GM18502 (cell line): ENCODE measurements around the gene EOLA2.
"Not testable (repeated sequence)": the region's sequence is repeated elsewhere in the genome, so short reads cannot be mapped to it uniquely, and the experiment has no call there.

ENCODE experiments used
- ATAC-seq: cut with Tn5 transposase; IDR thresholded peaks from one replicate; pipeline ENCODE4 v1.9.1; 2021; ENCODE audit warnings: mild to moderate bottlenecking; ENCODE audit not compliant: unreplicated experiment, poor library complexity

Gene EOLA2

GRCh38 chrX:149937328-149937727, 963 bp downstream of the EOLA2 start:
- not testable (repeated sequence) for ATAC-seq

GRCh38 chrX:149933547-149933946, 4.7 kb downstream of the EOLA2 start:
- not testable (repeated sequence) for ATAC-seq

GRCh38 chrX:149932970-149933369, 5.3 kb downstream of the EOLA2 start:
- not testable (repeated sequence) for ATAC-seq

DNA sequence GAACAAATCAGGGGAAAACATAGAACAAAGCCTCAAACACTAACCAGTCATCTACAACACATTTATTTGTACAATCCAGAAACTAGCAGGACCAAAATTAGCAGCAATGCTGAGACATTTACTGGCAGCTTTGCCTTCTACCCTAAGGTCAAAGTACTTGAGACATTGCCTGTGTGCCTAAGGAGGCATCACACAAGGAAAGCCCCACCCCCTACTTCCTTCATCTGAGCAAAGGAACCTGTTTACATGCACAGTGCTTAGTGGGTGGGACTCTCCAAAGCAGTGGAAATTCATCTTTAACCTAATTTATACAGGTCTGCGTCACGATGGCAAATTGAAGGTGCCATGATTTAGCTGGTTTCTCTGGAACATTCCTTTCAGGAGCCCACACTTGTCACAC, 6.1 kb downstream of the EOLA2 start:
- ATAC-seq: not testable (repeated sequence)

- ATAC-seq: not testable (repeated sequence)
These were observed 6.9 kb downstream of the EOLA2 start for GRCh38 chrX:149931355-149931754.

- ATAC-seq: not testable (repeated sequence)
These were observed 8.9 kb downstream of the EOLA2 start, which contains the start of gene HSFX4 for GRCh38 chrX:149929400-149929799. Gene HSFX4 (plus strand): TSS chrX:149929573. CDS start chrX:149929645, 72 bp downstream.

DNA sequence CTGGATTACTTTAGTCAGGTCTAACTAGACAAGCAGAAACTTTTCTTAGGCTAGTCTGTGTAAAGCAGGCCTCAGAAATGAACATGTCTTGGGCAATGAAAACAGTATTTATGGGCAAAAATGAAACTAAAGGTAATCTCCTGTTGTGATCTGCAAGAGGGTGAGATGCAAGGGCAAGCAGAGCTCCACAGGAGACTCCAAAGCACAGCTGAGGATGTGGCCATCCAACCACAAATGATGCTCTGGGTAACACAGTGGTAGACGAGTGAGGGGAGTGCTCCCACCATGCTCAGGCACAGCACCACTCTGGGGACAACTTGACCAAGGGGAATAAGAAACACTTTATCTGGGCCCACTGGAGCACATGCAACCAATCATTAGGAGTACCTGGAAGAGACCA, 9.7 kb downstream of the EOLA2 start:
- ATAC-seq: not testable (repeated sequence)

DNA sequence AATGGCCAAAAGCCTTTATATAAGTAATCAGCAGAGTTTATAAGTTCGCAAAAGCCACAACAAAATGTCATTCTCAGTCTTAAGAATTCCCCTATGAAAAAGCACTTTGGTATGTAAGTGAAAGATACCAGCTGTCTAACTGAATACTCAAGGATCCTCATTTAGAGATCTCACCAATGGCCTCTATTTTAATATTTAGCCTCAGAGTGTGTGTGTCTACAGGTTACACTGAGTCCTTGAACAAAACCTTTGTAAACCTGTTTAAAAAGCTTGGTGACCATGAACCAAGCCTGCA, 10.4 kb downstream of the EOLA2 start:
- peak; percentile 45 for ATAC-seq

DNA sequence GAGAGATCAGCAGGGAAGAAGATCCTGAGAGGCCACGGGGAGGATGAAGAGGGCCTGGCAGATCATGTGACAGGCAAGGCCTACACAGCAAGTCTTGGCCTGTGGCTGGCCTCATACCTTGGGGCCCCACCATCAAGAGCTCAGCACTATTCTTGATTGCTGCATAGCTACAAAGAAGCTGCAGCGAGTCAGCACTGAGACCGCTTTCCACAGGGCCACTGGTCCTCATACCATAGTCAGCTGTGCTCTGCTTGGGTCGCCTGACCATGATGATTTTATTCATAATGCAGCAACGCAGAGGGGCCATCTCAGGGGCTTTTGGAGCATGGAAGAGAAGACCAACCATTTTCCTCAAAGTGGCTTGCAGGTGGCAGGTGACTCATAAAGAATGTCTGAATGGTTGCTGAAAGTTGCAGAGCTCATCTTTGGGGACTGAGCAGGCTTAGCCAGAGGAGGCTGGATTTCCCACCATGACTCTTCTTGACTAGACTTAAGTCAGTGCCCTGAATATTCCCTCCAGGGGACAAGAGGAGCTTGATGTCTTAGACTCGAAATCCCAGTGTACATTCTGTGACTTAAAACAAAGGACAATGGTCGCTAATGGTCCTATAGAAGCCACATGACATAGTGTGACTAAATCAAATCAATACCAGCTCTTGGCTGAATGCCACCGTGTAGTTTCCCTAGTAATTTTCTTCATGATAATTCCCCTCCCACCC, 10.9 kb downstream of the EOLA2 start:
- ATAC-seq: peak; percentile 56

DNA sequence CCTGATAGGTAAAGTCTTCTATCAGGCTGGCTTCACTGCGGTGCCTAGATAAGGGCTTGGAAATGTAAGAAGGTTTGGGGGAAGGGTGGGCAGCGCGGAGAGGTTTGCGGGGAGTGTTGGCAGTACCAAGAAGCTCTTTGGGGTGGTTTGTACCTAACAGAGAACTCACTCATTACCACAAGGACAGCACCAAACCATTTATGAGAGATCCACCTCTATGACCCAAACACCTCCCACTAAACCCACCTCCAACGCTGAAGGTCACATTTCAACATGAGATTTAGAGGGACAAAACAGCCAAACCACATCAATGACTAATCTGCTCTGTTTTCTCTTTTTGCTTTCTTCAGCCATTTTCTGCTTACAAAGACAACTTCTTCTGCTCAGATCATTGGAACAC, 13.9 kb downstream of the EOLA2 start:
- not testable (repeated sequence) for ATAC-seq

DNA sequence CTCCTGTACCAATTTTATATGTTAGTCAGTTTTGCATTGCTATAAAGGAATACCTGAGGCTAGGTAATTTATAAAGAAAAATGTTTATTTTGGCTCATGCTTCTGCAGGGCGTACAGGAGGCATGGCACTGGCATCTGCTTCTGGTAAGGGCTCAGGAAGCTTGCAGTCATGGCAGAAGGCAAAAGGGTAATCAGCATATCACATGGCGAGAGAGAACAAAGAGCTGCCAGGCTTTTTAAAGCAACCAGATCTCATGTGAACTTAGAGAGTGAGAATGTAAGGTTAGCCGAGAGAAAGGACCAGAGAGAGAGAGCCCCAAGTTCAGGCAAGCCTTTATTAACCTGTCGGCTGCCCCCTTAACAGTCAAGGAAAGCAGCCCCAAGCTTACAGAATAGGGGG, 14.5 kb downstream of the EOLA2 start:
- ATAC-seq: not testable (repeated sequence)

DNA sequence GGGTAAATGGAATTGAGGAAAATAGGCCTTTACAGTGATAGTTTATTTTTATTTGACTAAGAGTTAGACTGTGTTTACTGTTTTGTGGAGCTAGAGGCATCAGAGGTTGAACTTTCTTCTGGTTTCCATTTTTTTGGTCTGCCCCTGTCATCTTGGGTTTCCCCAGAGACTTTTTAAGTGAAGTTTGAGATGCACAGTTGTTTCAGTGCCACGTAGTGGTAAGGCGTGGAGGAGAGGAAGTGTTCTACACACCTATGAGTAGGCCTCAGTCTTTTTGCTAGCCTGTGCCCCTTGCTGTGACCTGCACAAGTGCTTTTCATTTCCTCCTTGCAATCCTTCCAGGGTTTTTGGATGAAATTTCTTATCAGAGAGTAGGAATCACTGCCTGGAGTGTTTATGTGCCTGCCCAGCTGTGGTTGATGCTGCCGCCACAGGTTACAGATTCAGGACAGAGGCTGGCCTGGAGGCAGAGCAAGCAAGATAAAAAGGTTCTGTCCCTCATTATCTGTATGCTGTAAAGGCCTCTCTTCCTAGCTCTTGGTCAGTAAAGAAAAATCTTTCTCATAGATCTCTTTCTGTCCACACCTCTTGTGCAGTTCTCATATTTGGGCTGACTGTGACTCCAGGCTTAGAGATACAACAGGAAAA, 21.4 kb downstream of the EOLA2 start:
- ATAC-seq: peak; percentile 83

DNA sequence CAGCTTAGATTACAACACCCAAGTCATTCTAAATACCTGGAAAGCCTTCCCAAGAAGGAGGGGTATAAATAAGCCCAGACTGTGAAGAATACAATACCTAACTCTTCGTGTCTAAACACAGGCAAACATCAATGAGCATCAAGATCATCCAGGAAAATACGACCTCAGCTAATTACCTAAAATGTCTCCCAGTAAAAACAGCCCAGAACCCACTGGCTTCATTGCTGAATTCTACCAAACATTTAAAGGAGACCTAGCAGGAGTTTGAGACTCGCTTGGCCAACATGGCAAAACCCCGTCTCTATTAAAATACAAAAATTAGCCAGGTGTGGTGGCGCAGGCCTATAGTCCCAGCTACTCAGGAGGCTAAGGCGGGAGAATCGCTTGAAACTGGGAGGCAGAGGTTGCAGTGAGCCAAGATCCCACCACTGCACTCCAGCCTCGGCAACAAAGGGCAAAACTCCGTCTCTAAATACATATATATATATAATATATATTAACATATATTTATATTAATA, 28.1 kb downstream of the EOLA2 start:
- ATAC-seq: no peak

- ATAC-seq: no peak
These were observed 28.7 kb downstream of the EOLA2 start for GRCh38 chrX:149909324-149910177.

- no peak for ATAC-seq
These were observed 29.6 kb downstream of the EOLA2 start for GRCh38 chrX:149908727-149909126.

DNA sequence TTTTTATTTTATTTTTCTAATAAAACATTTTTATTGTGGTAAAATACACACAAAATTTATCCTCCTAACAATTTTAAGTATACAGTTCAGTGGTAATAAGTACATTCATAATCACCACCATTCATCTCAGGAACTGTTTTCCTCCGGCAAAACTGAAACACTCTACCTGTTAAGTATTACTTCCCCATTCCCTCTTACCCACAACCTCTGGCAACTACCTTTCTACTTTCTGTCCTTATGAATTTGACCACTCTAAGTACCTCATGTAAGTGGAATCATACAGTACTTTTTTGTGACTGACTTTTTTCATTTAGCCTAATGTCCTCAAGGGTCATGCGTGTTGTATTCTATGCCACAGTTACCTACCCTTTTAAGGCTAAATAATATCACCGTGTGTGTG, 30.0 kb downstream of the EOLA2 start:
- peak; percentile 60 for ATAC-seq

- ATAC-seq: peak; percentile 71
These were observed 34.2 kb downstream of the EOLA2 start for GRCh38 chrX:149903889-149904748.

GRCh38 chrX:149898554-149898953, 39.7 kb downstream of the EOLA2 start:
- ATAC-seq: no peak

GRCh38 chrX:149890828-149891227, 47.5 kb downstream of the EOLA2 start:
- ATAC-seq: not testable (repeated sequence)
